Measurements from ENCODE around the gene MREG. TPM values are rescaled to one million over a fixed set of nuclear protein-coding genes. Genes with fewer than 3 reads are reported as not detected.

MREG gene
- total RNA-seq, 6 donors from 2014 or later: 15.4 to 22.6 (median 19.4) TPM

DNA sequence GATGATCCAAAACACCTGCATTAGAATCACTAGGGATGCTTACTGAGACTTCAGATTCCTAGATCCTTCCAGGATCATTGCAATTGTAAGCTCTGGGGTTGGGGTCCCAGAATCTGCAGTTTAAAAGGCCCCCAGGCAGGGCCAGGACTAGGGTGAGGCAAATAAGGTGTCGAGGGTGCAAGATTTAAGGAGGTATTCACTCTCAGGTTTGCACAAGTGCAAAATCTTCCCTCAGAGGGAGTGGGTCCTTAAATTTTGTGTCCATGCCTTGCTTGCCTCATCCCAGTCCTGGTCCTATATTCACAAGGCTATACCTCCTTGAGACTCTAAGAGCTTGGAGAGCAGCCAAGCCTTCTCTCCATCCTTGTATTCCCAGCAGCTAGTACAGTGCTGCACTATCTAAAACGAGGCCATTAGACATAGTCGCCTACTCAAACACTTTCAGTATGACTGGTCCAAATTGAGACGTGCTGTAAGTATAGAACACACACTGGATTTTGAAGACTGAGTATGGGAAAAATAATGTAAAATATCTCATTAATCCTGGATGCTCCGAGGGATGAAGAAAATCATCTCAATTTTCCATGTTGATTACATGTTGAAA lies 31.6 kb upstream of the MREG start:
- Histone ChIP-seq H3K4me1 (no peaks in the 10 kb centered on the region), H3K9me3 (no peaks in the 10 kb centered on the region), H3K27ac (no peak overlapping the region), H3K4me3 (no peak overlapping the region), H3K27me3 (no peaks in the 10 kb centered on the region), H3K36me3 (peaks cover 0 to 53% (median 9%) of the 10 kb centered on the region in 4 donors)
- ATAC-seq (ENCODE audit: low FRiP score in 2 of 2) (no peak), DNase-seq (no peak)
- TF ChIP-seq, protein P1, sequence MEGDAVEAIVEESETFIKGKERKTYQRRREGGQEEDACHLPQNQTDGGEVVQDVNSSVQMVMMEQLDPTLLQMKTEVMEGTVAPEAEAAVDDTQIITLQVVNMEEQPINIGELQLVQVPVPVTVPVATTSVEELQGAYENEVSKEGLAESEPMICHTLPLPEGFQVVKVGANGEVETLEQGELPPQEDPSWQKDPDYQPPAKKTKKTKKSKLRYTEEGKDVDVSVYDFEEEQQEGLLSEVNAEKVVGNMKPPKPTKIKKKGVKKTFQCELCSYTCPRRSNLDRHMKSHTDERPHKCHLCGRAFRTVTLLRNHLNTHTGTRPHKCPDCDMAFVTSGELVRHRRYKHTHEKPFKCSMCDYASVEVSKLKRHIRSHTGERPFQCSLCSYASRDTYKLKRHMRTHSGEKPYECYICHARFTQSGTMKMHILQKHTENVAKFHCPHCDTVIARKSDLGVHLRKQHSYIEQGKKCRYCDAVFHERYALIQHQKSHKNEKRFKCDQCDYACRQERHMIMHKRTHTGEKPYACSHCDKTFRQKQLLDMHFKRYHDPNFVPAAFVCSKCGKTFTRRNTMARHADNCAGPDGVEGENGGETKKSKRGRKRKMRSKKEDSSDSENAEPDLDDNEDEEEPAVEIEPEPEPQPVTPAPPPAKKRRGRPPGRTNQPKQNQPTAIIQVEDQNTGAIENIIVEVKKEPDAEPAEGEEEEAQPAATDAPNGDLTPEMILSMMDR (IDR thresholded peaks at IDR 0.05): no peak
- TF ChIP-seq POLR2AphosphoS5 (IDR thresholded peaks at IDR 0.05) (no peak), EP300 (IDR thresholded peaks at IDR 0.05) (no peak), POLR2A (IDR thresholded peaks at IDR 0.05) (no peak)
- WGBS, 2 donors: 63 to 79% methylated on average over 5 of the region's 5 CpGs

DNA sequence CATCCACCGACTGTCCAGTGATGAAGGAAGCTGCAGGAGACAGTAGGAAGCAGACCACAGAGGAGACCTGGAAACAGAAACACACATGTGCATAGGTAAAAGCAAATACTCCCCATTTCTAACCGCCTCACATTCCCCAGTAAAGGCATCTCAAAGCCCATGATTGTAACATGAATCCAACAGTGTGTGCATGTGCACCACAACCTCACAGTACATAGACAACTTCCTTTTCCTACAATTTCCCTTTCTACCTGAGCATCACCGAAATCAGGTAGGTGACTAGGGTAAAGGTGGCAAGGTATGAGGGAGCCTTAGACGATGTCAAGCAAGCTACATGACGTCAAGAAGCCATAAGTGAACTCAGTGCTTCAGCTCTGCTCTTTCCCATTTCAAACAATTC lies 30.6 kb upstream of the MREG start:
- 95 to 100% methylated on average over 5 of the region's 5 CpGs for WGBS, 2 donors
- peaks cover 0 to 52% (median 10%) of the 10 kb centered on the region in 4 donors for H3K36me3 ChIP-seq
- H3K4me3 ChIP-seq: no peak overlapping the region
- DNase-seq (no peak), ATAC-seq (ENCODE audit: low FRiP score in 2 of 2) (no peak)
- H3K27ac ChIP-seq: no peak overlapping the region
- no peak for TF ChIP-seq EP300 (IDR thresholded peaks at IDR 0.05)
- no peaks in the 10 kb centered on the region for H3K27me3 ChIP-seq
- H3K9me3 ChIP-seq: no peaks in the 10 kb centered on the region
- no peaks in the 10 kb centered on the region for H3K4me1 ChIP-seq

DNA sequence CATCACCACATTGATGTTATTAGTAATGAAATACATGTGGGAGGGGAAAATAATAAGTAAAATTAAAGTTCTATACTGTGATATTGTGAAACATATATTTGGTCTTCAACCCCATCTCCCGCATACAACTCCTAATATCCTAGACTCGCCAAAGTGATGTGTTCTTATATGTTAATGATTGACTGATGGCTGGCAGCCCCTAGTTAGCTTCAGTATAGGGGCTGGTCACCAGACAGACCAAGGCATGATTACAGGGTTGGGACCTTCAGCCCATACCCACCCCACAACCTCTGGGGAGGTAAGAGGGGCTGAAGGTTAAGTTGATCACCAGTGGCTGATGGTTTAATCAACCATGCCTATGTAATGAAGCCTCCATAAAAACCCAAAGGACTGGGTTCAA lies 28.1 kb upstream of the MREG start:
- no peaks in the 10 kb centered on the region for H3K4me1 ChIP-seq
- H3K27ac ChIP-seq: no peak overlapping the region
- no peaks in the 10 kb centered on the region for H3K27me3 ChIP-seq
- no peak for DNase-seq
- TF ChIP-seq POLR2A (IDR thresholded peaks at IDR 0.05): no peak
- TF ChIP-seq EP300 (IDR thresholded peaks at IDR 0.05): no peak
- no peak for TF ChIP-seq POLR2AphosphoS5 (IDR thresholded peaks at IDR 0.05)
- TF ChIP-seq, protein P1 (IDR thresholded peaks at IDR 0.05): no peak
- H3K4me3 ChIP-seq: no peak overlapping the region
- ATAC-seq (ENCODE audit: low FRiP score in 2 of 2): no peak
- no peaks in the 10 kb centered on the region for H3K9me3 ChIP-seq
- 85 to 89% methylated on average over 2 of the region's 2 CpGs for WGBS, 2 donors
- peaks cover 0 to 53% (median 13%) of the 10 kb centered on the region in 4 donors for H3K36me3 ChIP-seq

DNA sequence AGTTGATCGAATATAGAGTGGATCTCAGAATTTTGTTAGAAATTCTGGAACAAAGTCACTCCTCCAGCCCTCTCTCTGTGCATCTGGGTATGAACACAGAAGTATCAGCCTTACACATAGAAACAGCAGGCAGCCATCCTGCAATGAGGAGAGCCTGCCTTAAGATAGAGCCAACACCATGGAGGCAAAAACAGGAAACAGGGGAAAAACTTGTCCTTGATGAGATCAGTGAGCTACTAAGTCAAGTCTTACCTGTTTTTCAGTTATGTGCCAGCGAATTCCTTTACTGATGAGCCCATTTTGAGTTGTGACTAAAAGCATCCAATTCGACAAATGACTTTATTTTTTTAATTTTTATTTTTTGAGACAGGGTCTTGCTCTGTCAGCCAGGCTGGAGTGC lies 26.6 kb upstream of the MREG start:
- WGBS, 2 donors: 93 to 97% methylated on average over 3 of the region's 3 CpGs

DNA sequence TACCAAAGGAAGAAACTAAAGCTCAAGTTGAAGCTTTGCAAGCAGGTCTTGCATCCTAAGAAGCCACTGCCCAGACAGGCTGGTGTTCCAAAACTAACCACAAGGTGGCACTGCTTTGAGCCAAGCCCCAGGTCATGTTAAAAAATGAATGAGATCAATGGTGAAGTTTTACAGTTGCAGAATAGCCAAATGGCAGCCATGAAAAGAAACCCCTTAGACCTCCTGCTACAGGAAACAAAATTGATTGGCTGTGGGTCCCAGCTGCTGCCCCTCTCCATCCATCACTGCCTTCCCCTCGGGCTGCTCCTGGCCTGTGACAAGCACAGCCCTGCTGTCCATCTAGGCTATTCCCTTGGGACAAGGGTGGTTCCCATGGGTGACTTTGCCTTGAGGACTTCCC lies 20.7 kb upstream of the MREG start:
- no peak overlapping the region for H3K27ac ChIP-seq
- peak in 1 of 2 donors; percentile 63 for DNase-seq
- H3K9me3 ChIP-seq: no peaks in the 10 kb centered on the region
- no peak overlapping the region for H3K4me3 ChIP-seq
- TF ChIP-seq, protein P1 (IDR thresholded peaks at IDR 0.05): peak; percentile 66 to 90 (median 81)
- TF ChIP-seq EP300 (IDR thresholded peaks at IDR 0.05): no peak
- peaks cover 0 to 4% (median 0%) of the 10 kb centered on the region in 4 donors for H3K4me1 ChIP-seq
- peak; percentile 84 to 85 for ATAC-seq (ENCODE audit: low FRiP score in 2 of 2)
- WGBS, 2 donors: 70 to 100% methylated on average over 1 of the region's 1 CpG
- peaks cover 0 to 24% (median 6%) of the 10 kb centered on the region in 4 donors for H3K36me3 ChIP-seq
- no peaks in the 10 kb centered on the region for H3K27me3 ChIP-seq

More for the DNA sequence above, 26.6 kb upstream of the MREG start:
- H3K27me3 ChIP-seq: no peaks in the 10 kb centered on the region
- no peak for ATAC-seq (ENCODE audit: low FRiP score in 2 of 2)
- no peak for DNase-seq
- H3K36me3 ChIP-seq: peaks cover 0 to 49% (median 16%) of the 10 kb centered on the region in 4 donors
- H3K4me3 ChIP-seq: no peak overlapping the region
- TF ChIP-seq, protein P1 (IDR thresholded peaks at IDR 0.05): no peak
- TF ChIP-seq POLR2AphosphoS5 (IDR thresholded peaks at IDR 0.05) (no peak), EP300 (IDR thresholded peaks at IDR 0.05) (no peak), POLR2A (IDR thresholded peaks at IDR 0.05) (no peak)
- no peaks in the 10 kb centered on the region for H3K9me3 ChIP-seq
- H3K4me1 ChIP-seq: no peaks in the 10 kb centered on the region
- no peak overlapping the region for H3K27ac ChIP-seq
